B cell (primary cell): ENCODE results near the gene GMIP.

Experiments used
- CTCF ChIP-seq: fragments of 200-600 bp; IDR thresholded peaks from one replicate; pipeline ENCODE4 v1.8.0; 2022; ENCODE audit warnings: antibody characterized with exemption, mild to moderate bottlenecking
- EZH2 ChIP-seq: IDR thresholded peaks from 2 replicates; pipeline ENCODE4 v1.6.1; 2012; ENCODE audit warnings: borderline replicate concordance, low read depth, mild to moderate bottlenecking, moderate library complexity, low read length; ENCODE audit not compliant: insufficient read depth, poor library complexity, severe bottlenecking

DNA sequence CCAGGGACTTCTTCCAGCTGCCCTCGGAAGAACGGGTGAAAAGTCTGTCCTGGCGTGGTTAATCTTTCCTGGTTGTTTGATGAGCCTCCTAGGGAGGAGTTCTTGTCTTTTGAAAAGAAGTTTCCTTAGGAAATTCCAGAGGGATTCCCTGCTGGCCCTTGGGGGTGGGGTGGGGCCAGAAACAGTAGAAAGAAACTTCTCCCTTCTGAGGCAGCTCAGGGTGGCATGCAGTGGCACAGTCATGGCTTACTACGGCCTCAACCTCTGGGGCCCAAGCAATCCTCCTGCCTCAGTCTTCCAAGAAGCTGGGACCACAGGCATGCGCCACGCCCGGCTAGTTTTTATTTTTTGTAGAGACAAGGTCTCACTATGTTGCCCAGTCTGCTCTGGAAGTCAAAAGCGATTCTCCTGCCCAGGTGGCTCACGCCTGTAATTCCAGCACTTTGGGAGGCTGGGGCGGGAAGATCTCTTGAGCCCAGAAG lies 26.7 kb upstream of the GMIP start:
- no peak for TF ChIP-seq CTCF
- TF ChIP-seq EZH2: no peak
